ENCODE data around the gene HDAC11.

HDAC11 gene

DNA sequence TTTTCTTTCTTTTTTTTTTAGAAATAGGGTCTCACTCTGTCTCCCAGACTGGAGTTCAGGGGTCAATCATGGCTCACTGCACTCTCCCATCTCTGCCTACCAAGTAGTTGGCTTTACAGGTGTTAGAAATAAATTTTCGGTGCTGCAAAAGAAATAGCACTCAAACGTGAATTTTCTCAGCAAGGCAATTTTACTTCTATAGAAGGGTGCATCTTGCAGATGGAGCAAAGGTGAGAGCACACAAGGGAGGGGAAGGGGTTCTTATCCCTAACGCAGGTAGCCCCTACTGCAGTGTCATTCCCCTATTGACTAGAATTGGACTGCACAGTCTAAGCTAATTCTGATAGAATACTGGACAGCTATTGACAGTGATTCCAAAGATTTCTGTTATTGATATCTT lies 62.0 kb downstream of the HDAC11 start:
- Histone ChIP-seq H3K4me3 (ENCODE audit: insufficient read length, low read depth) (no peak overlapping the region), H3K4me1 (ENCODE audit: insufficient read depth, insufficient read length) (peaks cover 16% of the 10 kb centered on the region), H3K9me3 (ENCODE audit: insufficient read depth, low read length) (peaks cover 19% of the 10 kb centered on the region), H3K36me3 (ENCODE audit: insufficient read depth, insufficient read length, low read length) (no peaks in the 10 kb centered on the region), H3K9ac (ENCODE audit: insufficient read length, low read depth) (no peak overlapping the region), H3K27me3 (ENCODE audit: insufficient read depth, insufficient read length) (no peaks in the 10 kb centered on the region)
- no peak for DNase-seq (ENCODE audit: low read depth, low spot score)
- TF ChIP-seq YY1 (IDR thresholded peaks at IDR 0.05; ENCODE audit: insufficient read depth, insufficient read length) (no peak), ZNF274 (IDR thresholded peaks at IDR 0.05; ENCODE audit: low read depth, low read length) (no peak), SUZ12 (IDR thresholded peaks at IDR 0.05; ENCODE audit: extremely low read depth, insufficient read depth, insufficient read length) (no peak)

DNA sequence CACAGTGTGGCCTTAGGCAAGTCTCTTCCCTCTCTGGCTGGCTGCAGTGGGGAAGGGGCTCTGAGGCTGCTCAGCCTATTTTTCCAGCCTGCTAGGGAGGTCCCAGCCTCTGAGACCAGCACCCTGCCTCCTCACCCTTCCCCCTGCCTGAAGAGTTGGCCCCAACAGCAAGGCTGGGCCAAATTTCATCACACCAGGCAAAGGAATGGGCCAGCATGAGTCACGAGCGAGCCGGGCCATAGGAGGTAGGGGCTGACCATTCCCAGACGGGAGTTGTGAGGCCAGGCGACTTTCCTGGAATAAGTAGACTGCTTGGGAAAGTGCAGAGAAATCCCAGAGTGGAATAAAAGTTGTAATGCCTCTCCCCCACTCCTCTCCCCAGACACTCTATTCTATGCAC lies 63.1 kb downstream of the HDAC11 start:
- Histone ChIP-seq H3K9me3 (ENCODE audit: insufficient read depth, low read length) (peaks cover 19% of the 10 kb centered on the region), H3K9ac (ENCODE audit: insufficient read length, low read depth) (no peak overlapping the region), H3K4me1 (ENCODE audit: insufficient read depth, insufficient read length) (peaks cover 21% of the 10 kb centered on the region), H3K36me3 (ENCODE audit: insufficient read depth, insufficient read length, low read length) (no peaks in the 10 kb centered on the region), H3K4me3 (ENCODE audit: insufficient read length, low read depth) (no peak overlapping the region), H3K27me3 (ENCODE audit: insufficient read depth, insufficient read length) (no peaks in the 10 kb centered on the region)
- no peak for TF ChIP-seq YY1 (IDR thresholded peaks at IDR 0.05; ENCODE audit: insufficient read depth, insufficient read length)
- no peak for TF ChIP-seq SUZ12 (IDR thresholded peaks at IDR 0.05; ENCODE audit: extremely low read depth, insufficient read depth, insufficient read length)
- no peak for TF ChIP-seq ZNF274 (IDR thresholded peaks at IDR 0.05; ENCODE audit: low read depth, low read length)
- DNase-seq (ENCODE audit: low read depth, low spot score), result no peak

DNA sequence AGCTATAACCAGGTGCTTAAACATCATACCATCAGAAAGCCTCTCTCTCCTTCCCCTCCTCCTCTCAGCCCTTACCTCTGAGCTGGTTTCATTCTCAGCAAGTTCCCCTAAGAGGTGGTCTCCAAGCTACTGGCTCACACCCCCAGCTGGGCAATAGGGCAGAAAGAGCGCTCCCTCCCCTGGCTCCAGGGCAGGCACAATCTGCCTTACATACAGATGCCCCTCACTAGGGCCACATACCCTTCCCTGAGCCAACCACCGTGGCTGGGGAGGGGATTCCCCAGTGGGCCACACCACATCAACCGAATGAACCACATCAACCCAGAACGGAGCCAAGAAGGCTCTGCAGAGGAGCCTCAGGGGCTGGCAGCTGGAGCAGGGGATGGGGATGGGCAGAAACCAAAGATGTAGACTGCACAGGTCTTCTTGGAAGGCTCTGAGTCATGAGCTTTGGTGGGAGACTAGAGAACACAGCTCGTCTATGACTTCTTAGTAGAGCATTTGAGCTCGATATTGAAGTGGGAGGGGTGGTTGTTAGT lies 64.3 kb downstream of the HDAC11 start:
- H3K9ac ChIP-seq (ENCODE audit: insufficient read length, low read depth), result no peak overlapping the region

DNA sequence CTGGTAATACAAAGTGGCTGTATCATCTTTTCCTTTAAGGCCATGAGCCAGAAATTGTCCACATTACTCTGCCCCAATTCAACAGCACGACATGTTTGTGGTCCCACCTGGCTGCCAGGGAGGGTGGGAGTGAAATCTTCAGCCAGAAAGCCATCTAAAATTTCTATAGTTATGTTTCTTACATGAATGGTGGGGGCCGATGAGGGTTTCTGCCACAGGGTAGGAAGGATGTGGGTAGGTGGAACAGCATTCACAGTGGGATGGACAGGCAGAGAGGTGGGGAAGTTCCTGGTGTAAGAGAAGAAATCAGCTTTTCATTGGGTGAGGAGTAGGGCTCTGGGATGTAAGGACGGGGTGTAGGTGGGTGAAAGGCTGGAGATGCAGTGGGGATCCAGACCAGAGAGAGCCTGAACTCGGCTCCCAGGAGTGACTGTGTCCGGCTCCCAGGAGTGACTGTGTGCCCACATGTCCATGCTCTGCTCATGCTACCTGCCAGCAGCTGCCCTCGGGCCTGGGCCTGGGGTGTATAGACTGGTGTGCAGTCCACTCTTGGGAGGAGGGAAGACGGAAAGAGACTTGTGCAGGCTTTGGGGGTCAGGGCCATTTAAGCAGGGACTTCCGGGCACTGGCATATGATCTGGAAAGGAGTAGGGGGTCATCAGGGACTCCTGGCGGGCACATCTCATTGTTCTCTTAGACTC lies 65.0 kb downstream of the HDAC11 start:
- H3K4me1 ChIP-seq (ENCODE audit: insufficient read depth, insufficient read length), result peaks cover 30% of the 10 kb centered on the region
- no peak for DNase-seq (ENCODE audit: low read depth, low spot score)

More for the DNA sequence above, 64.3 kb downstream of the HDAC11 start:
- Histone ChIP-seq H3K9me3 (ENCODE audit: insufficient read depth, low read length) (peaks cover 19% of the 10 kb centered on the region), H3K4me3 (ENCODE audit: insufficient read length, low read depth) (no peak overlapping the region), H3K27me3 (ENCODE audit: insufficient read depth, insufficient read length) (peaks cover 2% of the 10 kb centered on the region), H3K4me1 (ENCODE audit: insufficient read depth, insufficient read length) (peaks cover 26% of the 10 kb centered on the region), H3K36me3 (ENCODE audit: insufficient read depth, insufficient read length, low read length) (no peaks in the 10 kb centered on the region)
- DNase-seq (ENCODE audit: low read depth, low spot score), result no peak
- no peak for TF ChIP-seq ZNF274 (IDR thresholded peaks at IDR 0.05; ENCODE audit: low read depth, low read length)
- TF ChIP-seq SUZ12 (IDR thresholded peaks at IDR 0.05; ENCODE audit: extremely low read depth, insufficient read depth, insufficient read length), result no peak
- no peak for TF ChIP-seq YY1 (IDR thresholded peaks at IDR 0.05; ENCODE audit: insufficient read depth, insufficient read length)

DNA sequence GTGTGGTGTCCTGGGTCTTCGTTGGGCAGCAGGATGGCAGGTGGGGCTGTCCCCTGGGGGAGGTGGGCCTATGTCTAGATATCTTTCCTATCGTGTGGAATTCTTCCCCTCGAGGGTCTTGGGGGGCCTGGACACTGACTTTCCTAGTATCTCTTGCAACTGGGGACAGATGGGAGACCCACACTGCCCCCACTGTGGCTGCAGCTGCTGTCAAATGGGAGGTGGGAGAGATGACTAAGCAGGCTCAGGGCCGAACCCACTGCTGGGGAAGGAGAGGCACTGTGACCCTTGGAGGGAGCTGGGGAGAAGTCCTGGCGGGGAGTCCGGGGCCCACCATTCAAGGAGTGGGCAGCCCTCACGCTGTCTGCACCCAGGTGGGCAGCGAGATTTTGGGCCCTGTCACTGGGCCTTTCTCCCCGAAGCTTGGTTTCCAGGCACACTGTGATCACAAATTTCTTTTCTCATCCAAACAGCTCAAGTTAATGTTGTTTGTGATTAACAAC lies 65.9 kb downstream of the HDAC11 start:
- Histone ChIP-seq H3K9ac (ENCODE audit: insufficient read length, low read depth) (no peak overlapping the region), H3K4me3 (ENCODE audit: insufficient read length, low read depth) (no peak overlapping the region), H3K9me3 (ENCODE audit: insufficient read depth, low read length) (peaks cover 18% of the 10 kb centered on the region), H3K27me3 (ENCODE audit: insufficient read depth, insufficient read length) (peaks cover 10% of the 10 kb centered on the region), H3K36me3 (ENCODE audit: insufficient read depth, insufficient read length, low read length) (peaks cover under 1% of the 10 kb centered on the region), H3K4me1 (ENCODE audit: insufficient read depth, insufficient read length) (peaks cover 29% of the 10 kb centered on the region)
- TF ChIP-seq SUZ12 (IDR thresholded peaks at IDR 0.05; ENCODE audit: extremely low read depth, insufficient read depth, insufficient read length) (no peak), YY1 (IDR thresholded peaks at IDR 0.05; ENCODE audit: insufficient read depth, insufficient read length) (no peak), ZNF274 (IDR thresholded peaks at IDR 0.05; ENCODE audit: low read depth, low read length) (no peak)
- no peak for DNase-seq (ENCODE audit: low read depth, low spot score)

More for the DNA sequence above, 65.0 kb downstream of the HDAC11 start:
- H3K9me3 ChIP-seq (ENCODE audit: insufficient read depth, low read length), result peaks cover 19% of the 10 kb centered on the region
- H3K4me3 ChIP-seq (ENCODE audit: insufficient read length, low read depth), result no peak overlapping the region
- TF ChIP-seq YY1 (IDR thresholded peaks at IDR 0.05; ENCODE audit: insufficient read depth, insufficient read length), result no peak
- TF ChIP-seq SUZ12 (IDR thresholded peaks at IDR 0.05; ENCODE audit: extremely low read depth, insufficient read depth, insufficient read length), result no peak
- TF ChIP-seq ZNF274 (IDR thresholded peaks at IDR 0.05; ENCODE audit: low read depth, low read length), result no peak
- H3K9ac ChIP-seq (ENCODE audit: insufficient read length, low read depth), result no peak overlapping the region
- peaks cover 9% of the 10 kb centered on the region for H3K27me3 ChIP-seq (ENCODE audit: insufficient read depth, insufficient read length)
- H3K36me3 ChIP-seq (ENCODE audit: insufficient read depth, insufficient read length, low read length), result no peaks in the 10 kb centered on the region

DNA sequence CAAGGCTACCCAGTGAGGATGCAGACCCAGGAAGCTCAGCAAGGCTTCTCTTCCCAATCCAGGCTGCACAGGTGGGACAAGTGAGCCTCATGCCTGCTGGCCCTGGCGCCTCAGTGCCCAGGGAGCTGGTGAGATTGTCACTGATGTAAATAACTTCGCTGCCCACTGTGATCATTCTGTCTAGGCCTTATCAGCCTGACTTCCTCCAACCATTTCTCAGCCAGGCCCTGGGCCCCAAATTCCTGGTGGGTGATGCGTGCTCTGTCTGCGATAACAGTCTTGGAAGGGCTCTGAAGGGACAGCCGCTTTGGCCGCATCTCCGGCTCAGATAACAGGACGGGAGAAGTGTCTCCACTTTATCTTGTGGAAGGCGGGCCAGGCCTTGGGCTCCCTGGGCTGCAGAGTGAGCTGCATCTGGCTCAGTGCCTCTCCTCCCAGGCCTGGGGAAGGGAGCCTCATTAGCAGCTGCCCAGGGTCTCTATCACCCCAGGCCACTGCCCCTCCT lies 66.6 kb downstream of the HDAC11 start:
- TF ChIP-seq ZNF274 (IDR thresholded peaks at IDR 0.05; ENCODE audit: low read depth, low read length) (no peak), YY1 (IDR thresholded peaks at IDR 0.05; ENCODE audit: insufficient read depth, insufficient read length) (no peak), SUZ12 (IDR thresholded peaks at IDR 0.05; ENCODE audit: extremely low read depth, insufficient read depth, insufficient read length) (no peak)
- peaks cover 3% of the 10 kb centered on the region for H3K36me3 ChIP-seq (ENCODE audit: insufficient read depth, insufficient read length, low read length)
- peaks cover 10% of the 10 kb centered on the region for H3K27me3 ChIP-seq (ENCODE audit: insufficient read depth, insufficient read length)
- H3K9me3 ChIP-seq (ENCODE audit: insufficient read depth, low read length), result peaks cover 11% of the 10 kb centered on the region
- H3K4me1 ChIP-seq (ENCODE audit: insufficient read depth, insufficient read length), result peaks cover 34% of the 10 kb centered on the region
- peak overlapping the region; percentile 15 for H3K9ac ChIP-seq (ENCODE audit: insufficient read length, low read depth)
- no peak overlapping the region for H3K4me3 ChIP-seq (ENCODE audit: insufficient read length, low read depth)
- peak; percentile 20 for DNase-seq (ENCODE audit: low read depth, low spot score)

Measured in NT2/D1 (cell line).